HepG2 (cell line): ENCODE results near the gene APOM. TPM values are rescaled to one million over a fixed set of nuclear protein-coding genes. Genes with fewer than 3 reads are reported as not detected.

Source experiments
- ATAC-seq: fragments of 200-7000 bp; cut with Tn5 transposase; 3 replicates; pipeline ENCODE4 v1.9.1; 2020; ENCODE audit warnings: mild to moderate bottlenecking, moderate library complexity
- BruUV-seq: library from RNA; stranded (reverse); fragments of 400-500 nt; replicated peaks from 2 replicates; lab custom pipeline; 2021; lab: Mats Ljungman, UMichigan
- CTCF ChIA-PET: fragments of 300-600 bp; formaldehyde crosslinking; extraction: SDS; loops from one replicate; lab custom pipeline; 2021; ENCODE audit warnings: low total read pairs, inconsistent platforms, low intra/inter-chr PET ratio; lab: Yijun Ruan, JAX
- POLR2A ChIA-PET: fragments of 350-600 bp; sonication (Branson Sonifier 250); formaldehyde crosslinking; loops from one replicate; lab custom pipeline; 2020; ENCODE audit warnings: antibody characterized with exemption, inconsistent platforms; lab: Yijun Ruan, JAX
- DNase-seq: peaks from one replicate; pipeline ENCODE4 v3.0.0-alpha.2; 2015; ENCODE audit warnings: low spot score
- FAIRE-seq: peaks from 3 replicates; lab custom pipeline; 2011; peaks lifted over from hg19 to GRCh38; lab: Jason Lieb, UNC
- H2AFZ ChIP-seq: one replicate; pipeline ENCODE4 v1.6.1; 2011; ENCODE audit warnings: low read length, inconsistent platforms
- H3K27ac ChIP-seq: fragments of 300-600 bp; 3 replicates; pipeline ENCODE4 v1.8.0; 2011; ENCODE audit warnings: mixed run types, mild to moderate bottlenecking, mixed read lengths, low read length, inconsistent platforms; ENCODE audit not compliant: insufficient read depth; ENCODE audit errors: extremely low read length
- H3K27me3 ChIP-seq, 2 experiments: fragments of 200-600 bp in 1 of 2; 2 replicates in 1 of 2; 3 replicates in 1 of 2; pipeline versions ENCODE4 v1.6.0 to v1.8.0; 2011; ENCODE audit warnings: low read length in 2 of 2, mild to moderate bottlenecking in 2 of 2, moderate library complexity in 2 of 2, inconsistent platforms in 1 of 2; ENCODE audit not compliant: insufficient read depth in 2 of 2, control insufficient read depth in 1 of 2
- H3K36me3 ChIP-seq, 2 experiments: fragments of 200-600 bp in 1 of 2; replicated peaks in 1 of 2; 2 replicates in 1 of 2; 3 replicates in 1 of 2; pipeline versions ENCODE4 v1.5.1 to v1.8.0; 2011; ENCODE audit warnings: low read length in 2 of 2, inconsistent platforms in 1 of 2; ENCODE audit not compliant: insufficient read depth in 2 of 2, control insufficient read depth in 1 of 2
- H3K4me1 ChIP-seq: 2 replicates; pipeline ENCODE4 v1.5.1; 2012; ENCODE audit warnings: low read length, inconsistent platforms; ENCODE audit not compliant: insufficient read depth
- H3K4me2 ChIP-seq: 2 replicates; pipeline ENCODE4 v1.6.0; 2011; ENCODE audit warnings: low read depth, low read length, inconsistent platforms
- H3K4me3 ChIP-seq, 3 experiments: fragments of 200-600 bp in 1 of 3; sonication (generic), shearing (Covaris generic) in 1 of 3; replicated peaks in 1 of 3; 2 replicates each; pipeline ENCODE4 v1.5.1; 2011 to 2016; ENCODE audit warnings: low read length in 3 of 3, inconsistent platforms in 2 of 3, low read depth in 2 of 3, mild to moderate bottlenecking in 2 of 3, control low read depth in 1 of 3, mixed read lengths in 1 of 3; ENCODE audit not compliant: insufficient read depth in 1 of 3
- H3K79me2 ChIP-seq: one replicate; pipeline ENCODE4 v1.6.1; 2011; ENCODE audit warnings: low read length, inconsistent platforms; ENCODE audit not compliant: insufficient read depth
- H3K9ac ChIP-seq: 2 replicates; pipeline ENCODE4 v1.6.0; 2011; ENCODE audit warnings: mild to moderate bottlenecking, low read depth, low read length, inconsistent platforms; ENCODE audit not compliant: insufficient read depth
- H3K9me3 ChIP-seq: 2 replicates; pipeline ENCODE4 v1.5.1; 2012; ENCODE audit warnings: mild to moderate bottlenecking, low read length
- H4K20me1 ChIP-seq: 2 replicates; pipeline ENCODE4 v1.6.0; 2011; ENCODE audit warnings: inconsistent platforms, mild to moderate bottlenecking, low read length, moderate library complexity; ENCODE audit not compliant: insufficient read depth
- AGO2 ChIP-seq: fragments of 200-400 bp; formaldehyde crosslinking; optimal IDR thresholded peaks from 2 replicates; pipeline ENCODE3; 2017; ENCODE audit warnings: mild to moderate bottlenecking, low read depth, low read length, moderate library complexity
- CCDC6 ChIP-seq: sonication (generic); formaldehyde crosslinking; IDR thresholded peaks from 2 replicates; pipeline ENCODE4 v1.8.1; 2022; ENCODE audit warnings: mild to moderate bottlenecking, missing genetic modification reagents, moderate library complexity
- KLF12 ChIP-seq: sonication (generic); formaldehyde crosslinking; IDR thresholded peaks from 2 replicates; pipeline ENCODE4 v1.4.0; 2020; ENCODE audit warnings: missing genetic modification reagents, borderline replicate concordance
- RBFOX2 ChIP-seq: fragments of 200-400 bp; formaldehyde crosslinking; IDR thresholded peaks from 2 replicates; pipeline ENCODE4 v1.6.1; 2017; ENCODE audit warnings: low read depth, mild to moderate bottlenecking, low read length
- RBM22 ChIP-seq: fragments of 200-400 bp; formaldehyde crosslinking; optimal IDR thresholded peaks from 2 replicates; pipeline ENCODE3; 2017; ENCODE audit warnings: mild to moderate bottlenecking, low read length, moderate library complexity
- ZNF512 ChIP-seq: sonication (generic); formaldehyde crosslinking; IDR thresholded peaks from 2 replicates; pipeline ENCODE4 v1.4.0; 2020; ENCODE audit warnings: mild to moderate bottlenecking, missing genetic modification reagents
- WGBS: methylation state at CpG from one replicate; pipeline ENCODE4 v1.1.6; 2017; ENCODE audit warnings: low lambda C conversion rate; 5-methylcytosine and 5-hydroxymethylcytosine counted together
- in situ Hi-C: cut with HindIII; loops from 2 replicates; pipeline ENCODE4 v1.10.0; 2017; ENCODE audit warnings: low pct_unique_long_range_greater_than_20kb; ENCODE audit not compliant: extremely low pct_ligation_motif_present
- intact Hi-C: fragments of 100-400 bp; cut with micrococcal nuclease; formaldehyde crosslinking; loops from one replicate; pipeline ENCODE4 v1.10.0; 2022; ENCODE audit not compliant: unreplicated experiment
- polyA plus RNA-seq, 8 experiments: library from polyadenylated mRNA; depleted of rRNA in 3 of 8; stranded (reverse) in 7 of 8; unstranded in 1 of 8; fragments of >200 nt; fragmentation: Illumina TruSeq in 4 of 8; extraction: Trizol in 4 of 8; gene quantifications; 2 replicates each; pipeline versions ENCODE4 v1.2.1 to v1.2.3, GENCODE V29; 2011 to 2016; ENCODE audit warnings: low read depth in 4 of 8, missing spikeins in 1 of 8, mixed read lengths in 1 of 8; ENCODE audit not compliant: insufficient read depth in 1 of 8
- total RNA-seq, 5 experiments: library from RNA; depleted of rRNA; stranded (reverse); fragments of >200 nt; fragmentation: Illumina TruSeq; extraction: Trizol; gene quantifications; 2 replicates each; pipeline ENCODE4 v1.2.3, GENCODE V29; 2016; ENCODE audit warnings: low read depth in 1 of 5
- TF ChIP-seq, protein P1 (sequence below): sonication (generic); formaldehyde crosslinking; IDR thresholded peaks from 2 replicates; pipeline ENCODE4 v1.4.0; 2020; ENCODE audit warnings: mild to moderate bottlenecking, low read depth, missing genetic modification reagents

APOM gene
- total and polyA plus RNA-seq, 2 of the 13 experiments (the other 11 are each of a cell fraction or from before 2014, with no cell fraction given) = 98.2 to 1,140 TPM

DNA sequence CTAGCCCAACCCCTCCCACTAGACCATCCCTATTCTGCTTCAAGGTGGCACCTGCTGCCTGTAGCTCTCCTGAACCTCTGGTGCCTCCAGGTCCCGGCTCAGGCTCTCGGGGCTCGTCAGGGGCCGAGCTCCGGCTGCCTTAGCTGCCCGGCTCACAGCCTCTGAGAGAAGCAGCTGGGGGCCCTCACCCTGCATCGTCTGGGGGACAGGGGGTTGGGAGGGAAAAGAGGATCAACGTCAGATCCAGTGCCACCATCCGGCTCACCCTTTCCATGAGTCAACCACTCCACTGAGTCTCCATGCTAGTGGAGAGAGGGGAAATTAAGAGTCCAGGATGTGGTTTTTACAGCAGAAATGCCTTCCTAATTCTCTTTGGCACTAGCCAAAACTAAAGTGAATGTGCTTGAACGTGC, 16.2 kb upstream of the APOM start:
- CTCF ChIA-PET = no interaction called here
- TF ChIP-seq, protein P1, sequence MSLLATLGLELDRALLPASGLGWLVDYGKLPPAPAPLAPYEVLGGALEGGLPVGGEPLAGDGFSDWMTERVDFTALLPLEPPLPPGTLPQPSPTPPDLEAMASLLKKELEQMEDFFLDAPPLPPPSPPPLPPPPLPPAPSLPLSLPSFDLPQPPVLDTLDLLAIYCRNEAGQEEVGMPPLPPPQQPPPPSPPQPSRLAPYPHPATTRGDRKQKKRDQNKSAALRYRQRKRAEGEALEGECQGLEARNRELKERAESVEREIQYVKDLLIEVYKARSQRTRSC (CRISPR knock-in tag) = no peak
- TF ChIP-seq CCDC6 (CRISPR knock-in tag) (no peak), RBFOX2 (0 out of 2 replicates have a peak, but pooled peaks have one; percentile 35), AGO2 (peak; percentile 74)

GRCh38 chr6:31640612-31641011, 15.1 kb upstream of the APOM start:
- no peak overlapping the region for H3K27ac ChIP-seq
- no peaks in the 10 kb centered on the region for H3K27me3 ChIP-seq
- POLR2A ChIA-PET = interaction anchor here (0.9 to 4.7 kb wide), 6 partner anchors 11 to 24 kb away, joined by 3 to 46 read pairs (median 12); partner anchors contain the start of genes APOM, BAG6, C6orf47 and GPANK1
- H3K4me1 ChIP-seq = peaks cover 28% of the 10 kb centered on the region
- intact Hi-C loops (no loop called here), in situ Hi-C loops (no loop called here)
- H3K4me2 ChIP-seq = no peak overlapping the region
- no peaks in the 10 kb centered on the region for H3K9me3 ChIP-seq
- TSS peak; percentile 69 for BruUV-seq
- FAIRE-seq (no peak), ATAC-seq (no peak), DNase-seq (no peak)
- H3K79me2 ChIP-seq = no peaks in the 10 kb centered on the region
- no peak overlapping the region for H3K9ac ChIP-seq
- no peak overlapping the region for H3K4me3 ChIP-seq
- H4K20me1 ChIP-seq = no peaks in the 10 kb centered on the region; the same call in 1 of the 2 replicates
- no peak overlapping the region for H2AFZ ChIP-seq
- H3K36me3 ChIP-seq = peaks cover 66 to 82% of the 10 kb centered on the region in 2 experiments
- WGBS = 97% methylated on average over 6 of the region's 6 CpGs
- CTCF ChIA-PET = no interaction called here
- peak; percentile 30 for TF ChIP-seq RBM22
- TF ChIP-seq, protein P1 (CRISPR knock-in tag) = no peak
- no peak for TF ChIP-seq ZNF512
- TF ChIP-seq KLF12 (CRISPR knock-in tag) = no peak

More for the DNA sequence above, 16.2 kb upstream of the APOM start:
- H3K9me3 ChIP-seq = no peaks in the 10 kb centered on the region
- BruUV-seq = no TSS peak
- intact Hi-C loops = no loop called here
- no peak for FAIRE-seq
- H3K4me2 ChIP-seq = no peak overlapping the region
- H3K36me3 ChIP-seq = peaks cover 65 to 82% of the 10 kb centered on the region in 2 experiments
- no peaks in the 10 kb centered on the region for H3K79me2 ChIP-seq
- H3K27me3 ChIP-seq = no peaks in the 10 kb centered on the region
- H2AFZ ChIP-seq = no peak overlapping the region
- no peak overlapping the region for H3K9ac ChIP-seq
- in situ Hi-C loops = no loop called here
- POLR2A ChIA-PET = interaction anchor here (0.8 to 4.7 kb wide), 11 partner anchors 10 to 329 kb away, joined by 3 to 46 read pairs (median 6); partner anchors contain the start of genes APOM, BAG6, C6orf47 and GPANK1
- no peaks in the 10 kb centered on the region; the same call in 1 of the 2 replicates for H4K20me1 ChIP-seq
- no peak for DNase-seq
- H3K4me3 ChIP-seq = no peak overlapping the region
- peaks cover 18% of the 10 kb centered on the region for H3K4me1 ChIP-seq
- H3K27ac ChIP-seq = no peak overlapping the region
- ATAC-seq = peak; percentile 4
- 97% methylated on average over 7 of the region's 10 CpGs for WGBS
